ENCODE measurements around the gene RYR1. TPM values are rescaled to one million over a fixed set of nuclear protein-coding genes. Genes with fewer than 3 reads are reported as not detected.
"Not testable (repeated sequence)": the region's sequence is repeated elsewhere in the genome, so short reads cannot be mapped to it uniquely, and the experiment has no call there.

Gene RYR1
- total RNA-seq, 1 donor from 2014 or later = 4.5 TPM

GRCh38 chr19:38618590-38619360, 185.3 kb downstream of the RYR1 start, which contains the start of gene EIF3K:
TSS of gene EIF3K (plus strand) at chr19:38619188. CDS start at chr19:38619269, 81 bp downstream.
- peak; percentile 96 for DNase-seq

- DNase-seq = no peak
These were observed 186.1 kb downstream of the RYR1 start for GRCh38 chr19:38619361-38620174.

- DNase-seq = no peak
These were observed 191.3 kb downstream of the RYR1 start for GRCh38 chr19:38624822-38625221.

GRCh38 chr19:38626401-38626800, 192.9 kb downstream of the RYR1 start:
- no peak for DNase-seq

GRCh38 chr19:38629568-38629967, 196.1 kb downstream of the RYR1 start:
- DNase-seq = no peak

- DNase-seq = not testable (repeated sequence)
These were observed 197.8 kb downstream of the RYR1 start for GRCh38 chr19:38631301-38631700.

GRCh38 chr19:38631811-38632475, 198.5 kb downstream of the RYR1 start:
- not testable (repeated sequence) for DNase-seq

GRCh38 chr19:38632476-38633213, 199.2 kb downstream of the RYR1 start:
- no peak for DNase-seq

GRCh38 chr19:38634757-38635482, 201.4 kb downstream of the RYR1 start:
- DNase-seq = no peak

- DNase-seq = peak; percentile 25
These were observed 202.2 kb downstream of the RYR1 start for GRCh38 chr19:38635483-38636399.

Other genes starting within 250 kb of the RYR1 start
- gene DPF1, start 209.5 kb upstream of the RYR1 start, total RNA-seq = 37.4 TPM
- gene PPP1R14A, start 177.3 kb upstream of the RYR1 start, total RNA-seq = 0.78 TPM
- gene SPINT2, start 169.1 kb upstream of the RYR1 start, total RNA-seq = 73.9 TPM
- not detected for gene C19orf33, start 129.4 kb upstream of the RYR1 start, total RNA-seq
- 41.8 TPM for gene YIF1B, start 117.7 kb upstream of the RYR1 start, total RNA-seq
- gene KCNK6, start 113.8 kb upstream of the RYR1 start, total RNA-seq = 0.31 TPM
- 10.5 TPM for gene CATSPERG, start 97.9 kb upstream of the RYR1 start, total RNA-seq
- 102 TPM for gene PSMD8, start 59.1 kb upstream of the RYR1 start, total RNA-seq
- 0.62 TPM for gene GGN, start 45.7 kb upstream of the RYR1 start, total RNA-seq
- 1.4 TPM for gene SPRED3, start 45.0 kb upstream of the RYR1 start, total RNA-seq
- 8.0 TPM for gene FAM98C, start 30.6 kb upstream of the RYR1 start, total RNA-seq
- gene RASGRP4, start 7.5 kb upstream of the RYR1 start, total RNA-seq = 0.16 TPM
- 0.16 TPM for gene MAP4K1, start 184.3 kb downstream of the RYR1 start, total RNA-seq
- 149 TPM for gene EIF3K, start 185.5 kb downstream of the RYR1 start, total RNA-seq
- gene ACTN4, start 214.0 kb downstream of the RYR1 start, total RNA-seq = 53.2 TPM